SK-N-SH (cell line): ENCODE results near the gene PCDH20. TPM values are rescaled to one million over a fixed set of nuclear protein-coding genes. Genes with fewer than 3 reads are reported as not detected.

Source experiments
- CTCF ChIA-PET: fragments of 300-600, 350-600 bp; formaldehyde crosslinking; extraction: SDS; loops from one replicate; lab custom pipeline; 2021; lab: Yijun Ruan, JAX
- POLR2A ChIA-PET: fragments of 350-600 bp; sonication (Branson Sonifier 250); formaldehyde crosslinking; extraction: SDS; loops from one replicate; lab custom pipeline; 2020; ENCODE audit warnings: antibody characterized with exemption, inconsistent platforms; lab: Yijun Ruan, JAX
- DNase-seq: peaks from one replicate; pipeline ENCODE4 v3.0.0; 2012
- H2AFZ ChIP-seq: fragments of 200-600 bp; sonication (generic); 2 replicates; pipeline ENCODE4 v1.8.1; 2016; ENCODE audit warnings: antibody characterized with exemption, mild to moderate bottlenecking, low read depth
- H3F3A ChIP-seq: fragments of 200-600 bp; sonication (generic); replicated peaks from 2 replicates; pipeline ENCODE3; 2016; ENCODE audit warnings: antibody characterized with exemption, mild to moderate bottlenecking; ENCODE audit not compliant: insufficient read depth
- H3K27ac ChIP-seq, 2 experiments: fragments of 200-500 bp in 1 of 2; fragments of 200-600 bp in 1 of 2; sonication (Bioruptor generic) in 1 of 2; sonication (generic), shearing (Covaris generic) in 1 of 2; 2 replicates each; pipeline versions ENCODE4 v1.5.1 to v1.6.1; 2014 to 2016; ENCODE audit warnings: low read depth in 2 of 2, inconsistent platforms in 1 of 2, low read length in 1 of 2, mild to moderate bottlenecking in 1 of 2, mixed read lengths in 1 of 2
- H3K27me3 ChIP-seq: fragments of 200-600 bp; sonication (generic), shearing (Covaris generic); 2 replicates; pipeline ENCODE4 v1.6.1; 2016; ENCODE audit warnings: mixed run types; ENCODE audit not compliant: insufficient read depth
- H3K36me3 ChIP-seq, 2 experiments: fragments of 200-500 bp in 1 of 2; fragments of 200-600 bp in 1 of 2; sonication (Bioruptor generic) in 1 of 2; sonication (generic) in 1 of 2; replicated peaks in 1 of 2; 2 replicates each; pipeline versions ENCODE3 to v1.5.1; 2014 to 2016; ENCODE audit warnings: low read length in 1 of 2, mild to moderate bottlenecking in 1 of 2; ENCODE audit not compliant: insufficient read depth in 2 of 2, control insufficient read depth in 1 of 2
- H3K4me1 ChIP-seq, 2 experiments: fragments of 200-500 bp in 1 of 2; fragments of 200-600 bp in 1 of 2; sonication (Bioruptor generic) in 1 of 2; sonication (generic), shearing (Covaris generic) in 1 of 2; 2 replicates each; pipeline versions ENCODE4 v1.5.1 to v1.6.1; 2014 to 2016; ENCODE audit warnings: low read depth in 1 of 2, low read length in 1 of 2, mixed run types in 1 of 2; ENCODE audit not compliant: insufficient read depth in 2 of 2, control insufficient read depth in 1 of 2
- H3K4me2 ChIP-seq: fragments of 200-600 bp; sonication (generic), shearing (Covaris generic); 2 replicates; pipeline ENCODE4 v1.6.1; 2017; ENCODE audit warnings: mixed run types
- H3K4me3 ChIP-seq, 2 experiments: fragments of 200-500 bp in 1 of 2; fragments of 200-600 bp in 1 of 2; sonication (Bioruptor generic) in 1 of 2; sonication (generic), shearing (Covaris generic) in 1 of 2; 2 replicates each; pipeline versions ENCODE4 v1.5.1 to v1.8.1; 2014 to 2016; ENCODE audit warnings: low read depth in 2 of 2, inconsistent platforms in 1 of 2, low read length in 1 of 2, mild to moderate bottlenecking in 1 of 2, mixed read lengths in 1 of 2, moderate library complexity in 1 of 2
- H3K79me2 ChIP-seq: fragments of 200-600 bp; sonication (generic); 2 replicates; pipeline ENCODE4 v1.8.1; 2017; ENCODE audit warnings: mild to moderate bottlenecking; ENCODE audit not compliant: insufficient read depth
- H3K9ac ChIP-seq: fragments of 200-600 bp; sonication (generic); 2 replicates; pipeline ENCODE4 v1.6.1; 2017; ENCODE audit warnings: mixed run types
- H3K9me2 ChIP-seq: fragments of 200-600 bp; sonication (generic); 2 replicates; pipeline ENCODE4 v1.6.1; 2017; ENCODE audit warnings: mixed run types
- H3K9me3 ChIP-seq: fragments of 200-600 bp; sonication (generic); 2 replicates; pipeline ENCODE4 v1.6.1; 2017; ENCODE audit warnings: mixed run types, mild to moderate bottlenecking, moderate library complexity
- H4K20me1 ChIP-seq: fragments of 200-600 bp; sonication (generic); 2 replicates; pipeline ENCODE4 v1.6.1; 2017; ENCODE audit warnings: mild to moderate bottlenecking, mixed run types; ENCODE audit not compliant: insufficient read depth
- EP300 ChIP-seq, 2 experiments: IDR thresholded peaks; 2 replicates each; pipeline versions ENCODE4 v1.4.0 to v1.6.1; 2012; ENCODE audit warnings: borderline replicate concordance in 1 of 2, low read depth in 1 of 2, low read length in 1 of 2
- FOSL2 ChIP-seq: IDR thresholded peaks from 2 replicates; pipeline ENCODE4 v1.4.0; 2012; ENCODE audit warnings: low read depth, mild to moderate bottlenecking, moderate library complexity, borderline replicate concordance
- GABPA ChIP-seq: IDR thresholded peaks from 2 replicates; pipeline ENCODE4 v1.4.0; 2012; ENCODE audit warnings: low read depth, mild to moderate bottlenecking
- GATA2 ChIP-seq: sonication (generic); formaldehyde crosslinking; IDR thresholded peaks from 2 replicates; pipeline ENCODE4 v1.5.0; 2020; ENCODE audit warnings: mild to moderate bottlenecking, missing genetic modification reagents
- JUND ChIP-seq: IDR thresholded peaks from 2 replicates; pipeline ENCODE4 v1.4.0; 2012
- MEF2A ChIP-seq: IDR thresholded peaks from 2 replicates; pipeline ENCODE4 v1.4.0; 2012; ENCODE audit warnings: low read depth, borderline replicate concordance
- PBX3 ChIP-seq: IDR thresholded peaks from 2 replicates; pipeline ENCODE4; 2012
- RCOR1 ChIP-seq: fragments of 150-350 bp; IDR thresholded peaks from 2 replicates; pipeline ENCODE4 v1.6.1; 2017; ENCODE audit warnings: antibody characterized with exemption, low read length
- REST ChIP-seq: IDR thresholded peaks from 2 replicates; pipeline ENCODE4 v1.6.1; 2012; ENCODE audit warnings: mild to moderate bottlenecking, low read depth, low read length, moderate library complexity
- RXRA ChIP-seq: IDR thresholded peaks from 2 replicates; pipeline ENCODE4 v1.4.0; 2012; ENCODE audit warnings: low read depth, mild to moderate bottlenecking, borderline replicate concordance
- USF2 ChIP-seq: fragments of 150-350 bp; IDR thresholded peaks from 2 replicates; pipeline ENCODE4 v1.6.1; 2017; ENCODE audit warnings: antibody characterized with exemption, low read length, low read depth, borderline replicate concordance
- polyA plus RNA-seq, 3 experiments: library from polyadenylated mRNA; depleted of rRNA; stranded (reverse); fragments of >200 nt; gene quantifications; 2 replicates each; pipeline ENCODE4 v1.2.3, GENCODE V29; 2012

PCDH20 gene
- polyA plus RNA-seq, 1 of the 3 experiments (the other 2 are of a cell fraction), result not detected

GRCh38 chr13:61362522-61362921 is 53.1 kb downstream of the PCDH20 start:
- no peaks in the 10 kb centered on the region for H3K9me2 ChIP-seq
- H4K20me1 ChIP-seq, result no peaks in the 10 kb centered on the region
- H3K27ac ChIP-seq, result no peak overlapping the region
- no peaks in the 10 kb centered on the region for H3K9me3 ChIP-seq
- no peak for DNase-seq
- POLR2A ChIA-PET, result no interaction called here
- H3K27me3 ChIP-seq, result no peaks in the 10 kb centered on the region
- H3K4me1 ChIP-seq, result no peaks in the 10 kb centered on the region; a peak in 1 of 4 replicates
- H2AFZ ChIP-seq, result no peak overlapping the region
- H3K9ac ChIP-seq, result no peak overlapping the region
- no peak for TF ChIP-seq REST
- peak; percentile 91 for TF ChIP-seq GATA2
- TF ChIP-seq JUND, result no peak
- no peak for TF ChIP-seq USF2
- TF ChIP-seq GABPA, result no peak
- no peak for TF ChIP-seq MEF2A
- TF ChIP-seq RXRA, result no peak
- peak in 1 of 2 experiments; percentile 55; a peak in 1 of 4 replicates for TF ChIP-seq EP300 (IDR thresholded peaks at IDR 0.05; ENCODE audit: borderline replicate concordance in 1 of 2, low read depth in 1 of 2, low read length in 1 of 2)
- TF ChIP-seq RCOR1, result peak; percentile 74
- no peak for TF ChIP-seq FOSL2
- TF ChIP-seq PBX3, result no peak
- TF ChIP-seq, all 33 proteins: peak for 3
- H3K79me2 ChIP-seq, result no peaks in the 10 kb centered on the region
- no peak overlapping the region for H3K4me3 ChIP-seq
- H3K36me3 ChIP-seq, result no peaks in the 10 kb centered on the region
- no peak overlapping the region for H3K4me2 ChIP-seq
- no peaks in the 10 kb centered on the region for H3F3A ChIP-seq
- CTCF ChIA-PET, result no interaction called here
